22Rv1 (cell line): ENCODE data around the gene CCL22.
A peak's percentile ranks its signal among the peaks of the same experiment; 100 is the strongest.
"Not testable (repeated sequence)": the region's sequence is repeated elsewhere in the genome, so short reads cannot be mapped to it uniquely, and the experiment has no call there.

Experiments
- H3K27ac ChIP-seq: fragments of 450-650 bp; 2 replicates; pipeline ENCODE4 v1.5.1; 2017
- ZFX ChIP-seq: fragments of 450-650 bp; IDR thresholded peaks from 2 replicates; pipeline ENCODE4 v1.6.1; 2017; ENCODE audit warnings: antibody characterized with exemption, borderline replicate concordance
- TF ChIP-seq, protein P1 (sequence below): fragments of 450-650 bp; IDR thresholded peaks from 2 replicates; pipeline ENCODE4 v1.5.1; 2017; ENCODE audit warnings: mild to moderate bottlenecking

Gene CCL22

GRCh38 chr16:57335366-57335765 is 23.2 kb upstream of the CCL22 start:
- TF ChIP-seq ZFX, result no peak
- TF ChIP-seq, protein P1, sequence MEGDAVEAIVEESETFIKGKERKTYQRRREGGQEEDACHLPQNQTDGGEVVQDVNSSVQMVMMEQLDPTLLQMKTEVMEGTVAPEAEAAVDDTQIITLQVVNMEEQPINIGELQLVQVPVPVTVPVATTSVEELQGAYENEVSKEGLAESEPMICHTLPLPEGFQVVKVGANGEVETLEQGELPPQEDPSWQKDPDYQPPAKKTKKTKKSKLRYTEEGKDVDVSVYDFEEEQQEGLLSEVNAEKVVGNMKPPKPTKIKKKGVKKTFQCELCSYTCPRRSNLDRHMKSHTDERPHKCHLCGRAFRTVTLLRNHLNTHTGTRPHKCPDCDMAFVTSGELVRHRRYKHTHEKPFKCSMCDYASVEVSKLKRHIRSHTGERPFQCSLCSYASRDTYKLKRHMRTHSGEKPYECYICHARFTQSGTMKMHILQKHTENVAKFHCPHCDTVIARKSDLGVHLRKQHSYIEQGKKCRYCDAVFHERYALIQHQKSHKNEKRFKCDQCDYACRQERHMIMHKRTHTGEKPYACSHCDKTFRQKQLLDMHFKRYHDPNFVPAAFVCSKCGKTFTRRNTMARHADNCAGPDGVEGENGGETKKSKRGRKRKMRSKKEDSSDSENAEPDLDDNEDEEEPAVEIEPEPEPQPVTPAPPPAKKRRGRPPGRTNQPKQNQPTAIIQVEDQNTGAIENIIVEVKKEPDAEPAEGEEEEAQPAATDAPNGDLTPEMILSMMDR, result no peak

GRCh38 chr16:57341062-57341440 is 17.5 kb upstream of the CCL22 start:
- peak overlapping the region; percentile 80 for H3K27ac ChIP-seq
- TF ChIP-seq ZFX, result no peak
- TF ChIP-seq, protein P1, result no peak

More at GRCh38 chr16:57335366-57335765, 23.2 kb upstream of the CCL22 start:
- no peak overlapping the region for H3K27ac ChIP-seq

GRCh38 chr16:57341441-57342303 is 16.9 kb upstream of the CCL22 start:
- H3K27ac ChIP-seq, result peak overlapping the region; percentile 80
- TF ChIP-seq, protein P1, result no peak
- TF ChIP-seq ZFX, result no peak

- peak overlapping the region; percentile 80 for H3K27ac ChIP-seq
Observed at GRCh38 chr16:57342606-57343005, 16.0 kb upstream of the CCL22 start.

DNA sequence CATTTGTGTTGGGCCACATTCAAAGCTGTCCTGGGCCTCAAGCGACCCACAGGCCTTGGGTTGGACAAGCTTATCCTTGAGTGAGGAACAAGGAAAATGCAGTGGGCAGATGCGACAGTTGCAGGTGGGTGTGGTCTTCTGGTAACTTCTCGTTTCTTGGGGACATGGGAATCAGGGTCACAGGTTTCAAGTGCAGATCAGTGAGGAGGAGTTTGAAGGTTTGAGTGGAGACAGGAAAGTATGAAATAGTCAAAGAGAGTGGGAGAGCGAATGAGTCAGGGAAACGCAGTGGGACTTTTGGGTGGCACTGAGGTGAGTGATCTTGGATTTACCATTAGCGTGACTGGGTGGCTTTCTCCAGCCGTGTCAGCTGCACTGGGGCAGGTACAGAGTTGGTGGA is 15.4 kb upstream of the CCL22 start:
- no peak for TF ChIP-seq ZFX
- TF ChIP-seq, protein P1, result no peak
- H3K27ac ChIP-seq, result no peak overlapping the region

DNA sequence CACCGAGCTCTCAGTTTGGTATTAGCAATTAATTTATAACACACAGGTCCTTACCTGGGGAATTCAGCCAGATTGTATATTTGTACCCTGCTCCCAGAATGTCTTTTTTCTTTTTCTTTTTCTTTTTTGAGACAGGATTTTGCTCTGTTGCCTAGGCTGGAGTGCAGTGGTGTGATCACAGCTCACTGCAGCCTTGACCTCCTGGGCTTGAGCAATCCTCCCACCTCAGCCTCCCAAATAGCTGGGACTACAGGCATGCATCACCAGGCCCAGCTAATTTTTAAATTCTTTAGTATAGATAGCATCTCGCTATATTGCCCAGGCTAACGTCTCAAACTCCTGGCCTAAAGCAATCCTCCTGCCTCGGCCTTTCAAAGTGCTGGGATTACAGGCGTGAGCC is 14.5 kb upstream of the CCL22 start:
- H3K27ac ChIP-seq, result not testable (repeated sequence)

- H3K27ac ChIP-seq, result no peak overlapping the region
- TF ChIP-seq ZFX, result no peak
- TF ChIP-seq, protein P1, result no peak
Observed at GRCh38 chr16:57345021-57345420, 13.6 kb upstream of the CCL22 start.

- no peak for TF ChIP-seq ZFX
- TF ChIP-seq, protein P1, result no peak
- no peak overlapping the region for H3K27ac ChIP-seq
Observed at GRCh38 chr16:57345666-57346204, 12.8 kb upstream of the CCL22 start.
